IMR-90 (cell line): ENCODE measurements around the gene RPL27A. TPM values are rescaled to one million over a fixed set of nuclear protein-coding genes. Genes with fewer than 3 reads are reported as not detected.

ENCODE experiments used
- ATAC-seq: fragments of 200-7000 bp; cut with Tn5 transposase; 2 replicates; pipeline ENCODE4 v1.9.1; 2020; ENCODE audit warnings: low read depth, mild to moderate bottlenecking, moderate library complexity
- BruUV-seq: library from RNA; stranded (reverse); fragments of 400-500 nt; replicated peaks from 2 replicates; lab custom pipeline; 2021; lab: Mats Ljungman, UMichigan
- CTCF ChIA-PET: fragments of 300-600 bp; formaldehyde crosslinking; extraction: SDS; loops from one replicate; lab custom pipeline; 2021; ENCODE audit warnings: antibody characterized with exemption; lab: Yijun Ruan, JAX
- POLR2A ChIA-PET: fragments of 300-600 bp; sonication (Branson Sonifier 250); formaldehyde crosslinking; loops from one replicate; lab custom pipeline; 2022; ENCODE audit warnings: antibody characterized with exemption; ENCODE audit not compliant: unreplicated experiment; lab: Charles Lee
- DNase-seq: peaks from one replicate; pipeline ENCODE4 v3.0.0; 2013
- H2AFZ ChIP-seq: replicated peaks from 2 replicates; pipeline ENCODE3; 2013; ENCODE audit warnings: low read length, mild to moderate bottlenecking; ENCODE audit not compliant: poor library complexity
- H2AK5ac ChIP-seq: 2 replicates; pipeline ENCODE4 v1.6.1; 2013; ENCODE audit warnings: low read depth, low read length, inconsistent platforms
- H2AK9ac ChIP-seq: replicated peaks from 2 replicates; pipeline ENCODE3; 2013; ENCODE audit warnings: mild to moderate bottlenecking, low read depth, low read length, moderate library complexity; ENCODE audit not compliant: poor library complexity
- H2BK120ac ChIP-seq: 2 replicates; pipeline ENCODE4 v1.6.1; 2013; ENCODE audit warnings: low read depth, low read length, inconsistent platforms
- H2BK15ac ChIP-seq: 3 replicates; pipeline ENCODE4 v1.6.1; 2013; ENCODE audit warnings: low read depth, low read length, inconsistent platforms
- H2BK20ac ChIP-seq: 2 replicates; pipeline ENCODE4 v1.6.1; 2013; ENCODE audit warnings: low read depth, mild to moderate bottlenecking, inconsistent platforms, low read length, moderate library complexity
- H2BK5ac ChIP-seq: 2 replicates; pipeline ENCODE4 v1.6.1; 2013; ENCODE audit warnings: mild to moderate bottlenecking, low read depth, low read length, inconsistent platforms; ENCODE audit not compliant: poor library complexity, severe bottlenecking
- H3K14ac ChIP-seq: replicated peaks from 2 replicates; pipeline ENCODE4 v1.6.1; 2013; ENCODE audit warnings: low read depth, low read length, inconsistent platforms
- H3K18ac ChIP-seq: 2 replicates; pipeline ENCODE4 v1.6.1; 2013; ENCODE audit warnings: low read depth, low read length, control low read depth
- H3K23ac ChIP-seq: 2 replicates; pipeline ENCODE4 v1.6.1; 2013; ENCODE audit warnings: low read depth, low read length, inconsistent platforms
- H3K27ac ChIP-seq: 2 replicates; pipeline ENCODE4 v1.5.1; 2013; ENCODE audit warnings: mild to moderate bottlenecking, control low read depth, low read length; ENCODE audit not compliant: insufficient read depth
- H3K27me3 ChIP-seq: 2 replicates; pipeline ENCODE4 v1.6.1; 2013; ENCODE audit warnings: low read length; ENCODE audit not compliant: control insufficient read depth, insufficient read depth
- H3K36me3 ChIP-seq: 2 replicates; pipeline ENCODE4 v1.6.1; 2013; ENCODE audit warnings: low read length, mixed read lengths; ENCODE audit not compliant: control insufficient read depth, insufficient read depth
- H3K4ac ChIP-seq: 2 replicates; pipeline ENCODE4 v1.6.1; 2013; ENCODE audit warnings: low read depth, low read length, inconsistent platforms
- H3K4me1 ChIP-seq: 2 replicates; pipeline ENCODE4 v1.6.1; 2013; ENCODE audit warnings: low read length, mixed read lengths; ENCODE audit not compliant: control insufficient read depth, insufficient read depth
- H3K4me2 ChIP-seq: 2 replicates; pipeline ENCODE4 v1.6.1; 2013; ENCODE audit warnings: low read depth, mild to moderate bottlenecking, control low read depth, low read length, moderate library complexity
- H3K4me3 ChIP-seq: 2 replicates; pipeline ENCODE4 v1.5.1; 2013; ENCODE audit warnings: low read depth, mild to moderate bottlenecking, control low read depth, low read length, moderate library complexity; ENCODE audit not compliant: insufficient read depth
- H3K56ac ChIP-seq: 2 replicates; pipeline ENCODE4 v1.6.1; 2013; ENCODE audit warnings: low read length, inconsistent platforms; ENCODE audit not compliant: insufficient read depth; ENCODE audit errors: extremely low read depth
- H3K79me1 ChIP-seq, 2 experiments: 2 replicates each; pipeline ENCODE4 v1.6.1; 2013; ENCODE audit warnings: low read length in 2 of 2, inconsistent platforms in 1 of 2, low read depth in 1 of 2
- H3K9ac ChIP-seq: 2 replicates; pipeline ENCODE4 v1.6.1; 2013; ENCODE audit warnings: low read depth, low read length, control low read depth
- H3K9me1 ChIP-seq: 2 replicates; pipeline ENCODE4 v1.6.1; 2013; ENCODE audit warnings: low read length, inconsistent platforms; ENCODE audit not compliant: insufficient read depth
- H3K9me3 ChIP-seq: 2 replicates; pipeline ENCODE4 v1.6.1; 2013; ENCODE audit warnings: low read length; ENCODE audit not compliant: control insufficient read depth, insufficient read depth
- H4K20me1 ChIP-seq: 2 replicates; pipeline ENCODE4 v1.6.1; 2013; ENCODE audit warnings: low read length, inconsistent platforms; ENCODE audit not compliant: insufficient read depth
- H4K5ac ChIP-seq: 2 replicates; pipeline ENCODE4 v1.6.1; 2013; ENCODE audit warnings: mild to moderate bottlenecking, low read depth, low read length, control low read depth
- H4K8ac ChIP-seq, 2 experiments: 2 replicates each; pipeline ENCODE4 v1.6.1; 2013; ENCODE audit warnings: low read depth in 2 of 2, low read length in 2 of 2, control low read depth in 1 of 2, inconsistent platforms in 1 of 2
- H4K91ac ChIP-seq: 2 replicates; pipeline ENCODE4 v1.6.1; 2013; ENCODE audit warnings: low read depth, low read length, inconsistent platforms; ENCODE audit not compliant: insufficient read depth
- CEBPB ChIP-seq: IDR thresholded peaks from 2 replicates; pipeline ENCODE4 v1.6.1; 2012; ENCODE audit warnings: low read depth, low read length, improper control_type of control experiment
- RCOR1 ChIP-seq: IDR thresholded peaks from 2 replicates; pipeline ENCODE4 v1.6.1; 2012; ENCODE audit warnings: mild to moderate bottlenecking, low read length, improper control_type of control experiment; ENCODE audit not compliant: insufficient replicate concordance
- WGBS, 2 experiments: methylation state at CpG; one replicate each; pipeline versions ENCODE4 v1.1.5 to v1.1.7; 2013; ENCODE audit warnings: missing lambda C conversion rate in 2 of 2; ENCODE audit not compliant: insufficient read length in 1 of 2; ENCODE audit errors: extremely low coverage in 2 of 2; 5-methylcytosine and 5-hydroxymethylcytosine counted together
- dilution Hi-C: fragments of 300-500 bp; cut with HindIII; formaldehyde crosslinking; loops from one replicate; pipeline ENCODE4 v1.14.3; 2018; ENCODE audit warnings: low sequenced_read_pairs; ENCODE audit not compliant: unreplicated experiment
- in situ Hi-C: fragments of 300-500 bp; cut with MboI; formaldehyde crosslinking; loops from 3 replicates; pipeline ENCODE4 v1.14.3; 2019; ENCODE audit warnings: low sequenced_read_pairs, inconsistent platforms, mixed read lengths
- intact Hi-C: fragments of 100-400 bp; cut with micrococcal nuclease; formaldehyde crosslinking; loops from 2 replicates; pipeline ENCODE4 v1.10.0; 2022
- polyA plus RNA-seq, 3 experiments: library from polyadenylated mRNA; depleted of rRNA; stranded (reverse); fragments of >200 nt; gene quantifications; 2 replicates each; pipeline ENCODE4 v1.2.3, GENCODE V29; 2012; ENCODE audit warnings: low replicate concordance in 1 of 3
- total RNA-seq: library from RNA; depleted of rRNA; stranded (reverse); fragments of >200 nt; gene quantifications from 2 replicates; pipeline ENCODE4 v1.2.3, GENCODE V29; 2012

The RPL27A gene
- total and polyA plus RNA-seq, 2 of the 4 experiments (the other 2 are of a cell fraction), result 786 to 849 TPM

GRCh38 chr11:8711895-8712442, 29.4 kb downstream of the RPL27A start:
- Histone ChIP-seq H2BK5ac (peak overlapping the region; percentile 35), H2BK15ac (0 out of 3 replicates have a peak overlapping the region, but pooled peaks have one; percentile 11), H2BK120ac (peak overlapping the region; percentile 37), H3K9me3 (no peaks in the 10 kb centered on the region), H3K9me1 (peaks cover 35% of the 10 kb centered on the region), H2AFZ (no peak overlapping the region), H2AK5ac (peak overlapping the region; percentile 75; the same call in 1 of the 2 replicates), H3K4ac (peak overlapping the region; percentile 66), H3K27ac (peak overlapping the region; percentile 67; the same call in 1 of the 2 replicates), H3K18ac (no peak overlapping the region; the same call in 1 of the 2 replicates), H3K79me1 (peaks cover 20 to 80% of the 10 kb centered on the region in 2 experiments; a peak in 3 of 4 replicates), H3K14ac (no peak overlapping the region), H3K56ac (no peak overlapping the region), H2AK9ac (peak overlapping the region; percentile 79), H3K9ac (no peak overlapping the region), H3K27me3 (no peaks in the 10 kb centered on the region), H4K5ac (no peak overlapping the region; the same call in 1 of the 2 replicates), H3K4me1 (peaks cover 19% of the 10 kb centered on the region), H4K8ac (peak overlapping the region in 1 of 2 experiments; percentile 0; a peak in 1 of 4 replicates), H3K23ac (no peak overlapping the region), H4K91ac (peak overlapping the region; percentile 77), H3K4me3 (no peak overlapping the region), H2BK20ac (no peak overlapping the region), H4K20me1 (no peaks in the 10 kb centered on the region), H3K4me2 (no peak overlapping the region), H3K36me3 (peaks cover 65% of the 10 kb centered on the region)
- 14% methylated on average over 1 of the region's 5 CpGs; no CpG with 5 or more reads in 1 of the 2 experiments for WGBS, 2 experiments
- no peak for TF ChIP-seq RCOR1
- peak; percentile 68 for TF ChIP-seq CEBPB
- DNase-seq (no peak), ATAC-seq (no peak)
- BruUV-seq, result no TSS peak
- intact Hi-C loops, result no loop called here
- in situ Hi-C loops, result no loop called here
- POLR2A ChIA-PET, result no interaction called here
- dilution Hi-C loops, result no loop called here
- CTCF ChIA-PET, result no interaction called here
